ENCODE measurements around the gene RPS6KA2.

RPS6KA2 gene

DNA sequence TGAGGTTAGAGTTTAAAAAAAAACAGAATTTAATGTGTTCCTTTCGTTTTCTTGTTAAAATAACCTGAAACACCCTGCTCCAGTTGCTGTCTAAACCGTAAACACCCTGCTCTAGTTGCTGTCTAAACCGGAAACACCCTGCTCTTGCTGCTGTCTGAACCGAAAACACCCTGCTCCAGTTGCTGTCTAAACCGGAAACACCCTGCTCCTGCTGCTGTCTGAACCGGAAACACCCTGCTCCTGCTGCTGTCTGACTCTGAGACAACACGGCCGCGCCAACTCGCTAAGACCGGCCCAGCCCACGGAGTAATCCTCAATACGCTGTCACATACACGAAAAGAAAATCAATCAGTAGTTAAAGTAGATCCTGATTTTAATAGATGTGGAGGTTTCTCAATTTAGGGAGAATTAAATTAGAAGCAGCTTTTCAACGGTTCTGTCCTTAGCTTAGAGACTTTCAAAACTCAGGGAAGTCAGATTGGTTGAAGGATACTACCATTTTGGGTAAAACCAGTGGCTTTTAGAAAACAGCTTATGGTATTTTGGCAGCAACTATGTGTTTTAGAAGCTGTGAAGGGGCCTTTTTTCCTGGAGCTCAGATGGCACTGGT, 138.9 kb downstream of the RPS6KA2 start:
- DNase-seq (ENCODE audit: low spot score): no peak

DNA sequence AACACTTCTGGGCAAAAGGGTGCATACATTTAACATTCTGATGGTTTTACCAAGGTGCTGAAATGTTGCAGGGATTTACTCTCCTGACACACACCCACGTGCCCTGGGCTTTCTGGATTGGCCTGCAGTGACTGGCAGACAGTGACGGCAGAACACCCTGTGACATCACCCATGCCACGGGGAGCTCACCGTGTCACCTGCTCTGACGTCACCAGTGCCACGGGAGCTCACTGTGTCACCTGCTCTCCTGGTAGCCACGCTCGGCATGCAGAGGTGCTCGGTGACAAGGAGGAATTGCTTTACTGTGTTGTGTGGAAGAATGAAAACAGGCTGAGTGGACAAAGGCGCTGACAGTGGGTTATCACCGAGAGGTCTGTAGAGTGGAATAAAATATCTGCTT, 139.9 kb downstream of the RPS6KA2 start:
- DNase-seq (ENCODE audit: low spot score): no peak

DNA sequence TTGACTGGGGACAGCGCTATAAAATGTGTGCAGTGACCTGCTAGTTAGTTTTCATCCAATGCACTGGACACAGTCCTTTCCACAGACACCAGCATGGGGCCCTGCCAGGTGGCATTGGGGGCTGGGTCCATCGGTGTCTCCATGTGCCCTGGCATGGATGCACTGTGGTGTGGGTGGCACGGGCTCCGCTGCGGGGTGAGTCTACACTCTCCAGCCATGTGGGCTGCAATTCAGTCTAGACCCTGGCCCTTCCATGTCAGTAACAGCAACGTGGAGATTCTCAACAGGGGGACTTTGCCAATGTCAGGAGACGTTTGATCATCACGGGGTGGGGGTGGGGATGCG, 140.5 kb downstream of the RPS6KA2 start:
- DNase-seq (ENCODE audit: low spot score): no peak

DNA sequence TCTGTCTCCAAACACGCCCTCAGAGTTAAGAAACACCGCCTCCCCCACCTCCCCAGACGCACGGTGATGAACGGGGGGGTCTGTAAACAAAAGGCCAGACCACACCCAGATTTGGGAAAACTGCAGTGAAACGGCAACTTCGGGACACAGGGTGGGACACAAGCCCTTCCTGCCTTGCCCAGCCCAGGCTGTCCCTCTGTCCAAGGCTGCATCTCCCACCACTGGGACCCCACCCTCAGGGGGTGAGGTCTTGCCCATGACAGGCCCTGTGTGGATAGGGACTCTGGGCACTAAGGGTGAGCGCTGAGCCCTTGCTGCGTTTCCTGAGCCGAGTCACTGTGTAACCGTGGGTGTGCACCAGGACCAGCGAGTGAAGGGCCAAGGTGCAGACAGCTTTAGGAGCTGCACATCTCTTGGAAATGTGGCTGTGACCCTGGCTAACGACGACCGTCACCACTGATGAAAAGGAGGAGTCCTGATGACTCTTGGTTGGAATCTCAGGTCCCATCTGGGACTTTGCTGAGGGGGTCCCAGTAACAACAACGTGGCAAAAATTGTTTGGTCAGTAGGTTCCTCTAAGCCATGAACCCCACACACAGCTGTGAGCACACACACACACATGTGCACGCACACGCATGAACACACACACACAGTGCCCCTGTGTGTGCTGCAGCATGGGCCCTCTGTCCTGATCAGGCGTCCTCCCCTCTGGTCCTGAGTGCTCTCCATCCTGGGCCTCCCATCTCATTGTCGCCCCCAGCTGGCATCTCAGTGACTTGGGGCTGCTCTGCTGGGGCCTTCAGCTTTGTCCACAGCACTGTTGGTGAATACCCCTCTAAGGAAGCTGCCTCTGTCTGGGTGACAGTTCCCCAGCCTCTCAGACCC, 141.2 kb downstream of the RPS6KA2 start:
- DNase-seq (ENCODE audit: low spot score): no peak

DNA sequence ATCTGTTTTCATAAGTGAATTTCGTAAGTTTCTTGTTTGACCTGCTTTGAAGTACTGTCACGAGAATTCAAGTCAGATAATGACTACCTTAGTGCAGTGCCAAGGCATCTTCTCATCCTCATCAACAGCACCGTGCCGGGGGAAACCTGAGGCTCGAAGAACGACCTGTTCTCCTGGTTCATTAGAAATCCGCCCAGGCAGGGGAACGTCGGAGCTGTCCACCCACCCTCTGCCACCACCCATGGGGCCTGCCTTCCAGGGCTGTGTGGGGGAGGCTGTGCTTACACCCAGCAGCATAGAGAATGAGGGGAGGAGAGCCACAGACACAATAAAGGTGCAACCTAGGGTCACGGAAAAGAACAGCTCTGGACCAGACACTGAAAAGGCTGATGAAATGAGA, 142.2 kb downstream of the RPS6KA2 start:
- no peak for DNase-seq (ENCODE audit: low spot score)

DNA sequence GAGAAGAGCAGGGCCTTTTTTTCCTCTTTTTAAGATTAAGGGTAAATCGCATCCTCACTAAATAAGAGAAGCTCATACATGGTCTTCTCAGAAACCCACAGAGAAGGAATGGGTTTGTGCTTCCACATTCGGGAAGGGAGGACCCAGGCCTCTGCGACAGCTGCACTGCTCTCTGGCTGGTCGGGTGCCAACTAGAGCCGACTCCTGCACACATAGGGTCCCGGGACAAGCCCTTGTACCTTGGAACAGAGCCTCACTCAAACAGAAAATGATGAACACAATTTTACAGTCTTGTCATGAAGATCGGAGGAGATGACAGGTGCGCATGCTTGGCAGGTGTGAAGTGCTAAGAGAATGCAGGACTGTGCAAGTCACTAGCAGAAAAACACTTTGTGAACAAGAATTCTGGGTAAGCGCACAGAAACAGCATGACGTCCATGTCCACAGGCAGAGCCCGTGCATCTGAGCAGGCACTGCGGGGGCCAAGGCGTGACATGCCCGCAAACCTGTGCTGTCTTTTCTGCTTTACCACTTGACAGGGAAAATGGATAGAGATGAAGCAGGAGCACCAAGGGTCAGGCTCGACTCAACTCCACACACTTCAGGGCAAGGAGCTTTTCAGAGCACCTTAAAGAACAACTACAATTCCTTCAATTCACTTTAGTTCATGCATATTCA, 143.3 kb downstream of the RPS6KA2 start:
- no peak for DNase-seq (ENCODE audit: low spot score)

DNA sequence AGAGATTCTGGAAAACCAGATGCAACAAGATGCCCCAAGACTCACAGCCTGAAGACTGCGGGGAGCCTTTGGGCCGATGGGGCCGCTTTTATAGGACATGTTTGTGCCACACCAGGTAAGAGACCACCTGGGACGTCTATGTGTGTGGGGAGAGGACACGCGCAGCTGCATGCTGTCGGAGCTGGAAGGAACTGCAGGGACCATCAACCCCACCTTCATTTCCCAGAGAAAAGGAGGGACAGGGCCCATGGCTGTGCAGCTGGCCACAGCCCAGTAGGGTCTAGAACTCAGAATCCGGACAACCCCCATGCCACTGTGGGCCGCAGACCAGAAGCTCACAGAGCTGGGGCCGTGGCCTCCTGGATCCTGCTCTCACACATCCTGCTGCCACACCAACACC, 144.0 kb downstream of the RPS6KA2 start:
- no peak for DNase-seq (ENCODE audit: low spot score)

DNA sequence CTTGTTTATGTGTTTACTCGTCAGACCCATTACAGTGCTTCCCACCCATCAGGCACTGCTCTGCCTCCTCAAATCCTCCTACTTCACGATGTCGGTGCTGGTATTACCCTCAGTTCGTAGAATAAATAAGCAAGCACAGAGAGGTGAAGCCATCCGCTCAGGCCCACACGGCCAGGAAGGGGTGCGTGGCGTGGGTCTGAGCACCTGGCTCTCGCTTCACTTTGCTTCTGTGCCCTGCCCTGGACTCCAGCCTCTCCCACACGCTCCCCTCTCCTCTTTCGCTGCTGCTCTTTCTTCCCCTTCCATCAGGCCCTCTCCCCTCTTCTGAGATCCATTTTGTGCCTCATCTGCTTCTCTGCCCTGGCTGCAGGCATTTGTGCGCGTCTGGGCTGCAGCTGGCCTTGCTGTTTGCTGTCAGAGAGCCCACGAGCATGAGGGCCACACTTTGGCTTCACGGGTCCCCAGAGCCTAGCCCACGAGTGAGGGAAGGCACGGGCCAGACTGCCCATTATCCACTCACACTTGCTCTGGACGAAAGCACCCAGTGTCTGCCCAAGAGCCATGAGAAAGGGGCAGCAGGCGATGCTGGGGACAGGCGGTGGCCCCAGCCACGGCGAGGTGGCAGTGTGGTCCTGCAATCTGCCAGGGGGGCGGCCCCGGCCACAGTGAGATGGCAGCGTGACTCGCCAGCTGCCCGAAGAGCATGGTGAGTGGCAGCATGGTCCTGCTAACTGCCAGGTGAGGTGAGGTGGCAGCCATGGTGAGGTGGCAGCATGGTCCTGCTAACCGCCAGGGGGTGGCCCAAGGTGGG, 148.1 kb downstream of the RPS6KA2 start:
- DNase-seq (ENCODE audit: low spot score): no peak

DNA sequence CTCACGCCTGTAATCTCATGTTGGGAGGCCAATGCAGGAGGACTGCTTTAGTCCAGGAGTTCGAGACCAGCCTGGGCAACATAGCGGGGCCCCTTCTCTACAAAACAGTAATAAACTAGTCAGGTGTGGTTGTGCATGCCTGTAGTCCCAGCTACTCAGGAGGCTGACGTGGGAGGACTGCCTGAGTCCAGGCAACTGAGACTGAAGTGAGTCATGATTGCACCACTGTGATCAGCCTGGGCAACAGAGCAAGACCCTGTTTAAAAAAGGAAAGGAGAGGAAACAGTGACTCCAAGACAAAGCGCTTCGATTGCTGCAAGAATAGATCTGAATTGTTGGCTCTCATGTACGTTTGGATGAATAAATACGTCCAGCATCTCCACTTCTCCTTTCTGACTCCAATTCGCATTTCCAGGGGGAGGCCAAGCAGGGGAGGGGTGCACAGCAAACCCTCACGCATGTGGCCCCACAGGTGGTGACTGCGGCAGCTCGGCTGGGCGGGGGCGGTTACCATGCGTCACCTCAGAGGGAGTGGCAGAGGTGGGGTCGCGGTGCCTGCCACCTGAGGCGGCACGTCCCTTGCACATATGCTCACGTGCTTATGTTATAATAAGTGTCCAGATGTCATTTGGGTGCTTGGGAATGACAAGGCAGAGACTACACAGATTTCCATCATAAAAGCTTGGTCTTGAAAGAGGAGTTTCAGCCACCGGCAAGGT, 149.2 kb downstream of the RPS6KA2 start:
- DNase-seq (ENCODE audit: low spot score): no peak

DNA sequence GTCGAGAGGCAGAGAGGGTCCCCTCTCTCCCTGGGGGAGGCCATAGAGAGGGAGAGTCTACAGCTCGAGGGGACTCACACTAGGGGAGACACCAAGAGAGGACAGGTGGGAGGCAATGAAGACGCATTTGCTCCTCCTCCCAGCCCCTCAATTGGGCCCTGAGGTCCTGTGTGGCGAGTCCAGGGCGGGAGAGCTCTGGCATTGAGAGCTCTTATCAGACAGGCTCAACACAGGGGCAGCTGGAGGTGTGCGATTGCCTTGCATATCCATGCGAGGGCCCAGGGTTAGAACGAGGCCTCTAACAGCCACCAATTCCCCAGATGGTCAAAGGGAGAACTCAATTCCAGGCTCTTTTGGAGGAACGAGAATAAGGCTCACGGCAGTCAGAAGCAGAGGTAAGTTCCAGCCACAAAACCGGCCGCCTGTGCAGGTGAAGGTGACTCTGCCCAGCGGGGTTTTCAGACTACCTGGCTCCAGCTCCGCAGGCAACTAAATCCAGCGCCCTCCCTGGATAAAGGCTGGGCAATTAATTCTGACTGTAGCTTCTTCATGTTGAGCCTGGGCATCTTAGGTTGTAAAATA, 150.3 kb downstream of the RPS6KA2 start:
- DNase-seq (ENCODE audit: low spot score): peak; percentile 24

DNA sequence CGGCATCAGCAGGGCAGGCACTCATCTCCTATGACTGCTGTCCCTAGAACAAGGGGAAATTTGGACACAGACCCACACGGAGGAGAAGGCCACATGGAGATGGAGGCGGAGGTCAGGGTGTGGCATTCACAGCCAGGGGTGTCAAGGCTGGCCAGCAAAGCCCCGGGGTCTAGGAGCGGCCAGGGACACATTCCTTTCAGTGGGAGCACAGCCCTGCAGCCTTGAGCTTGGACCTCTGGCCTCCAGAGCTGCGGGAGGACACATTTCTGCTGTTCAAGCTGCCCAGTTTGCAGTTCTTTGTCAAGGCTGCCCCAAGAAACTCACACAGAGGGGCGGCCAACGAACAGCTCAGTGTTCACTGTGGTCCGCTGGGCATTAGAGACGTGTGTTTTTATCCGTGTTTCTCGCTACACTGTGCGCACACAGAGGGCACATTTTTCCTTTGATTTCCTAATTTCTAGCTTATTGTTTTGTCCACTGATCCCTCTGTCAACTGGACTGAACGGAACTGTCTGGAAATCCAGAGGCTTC, 150.9 kb downstream of the RPS6KA2 start:
- no peak for DNase-seq (ENCODE audit: low spot score)

DNA sequence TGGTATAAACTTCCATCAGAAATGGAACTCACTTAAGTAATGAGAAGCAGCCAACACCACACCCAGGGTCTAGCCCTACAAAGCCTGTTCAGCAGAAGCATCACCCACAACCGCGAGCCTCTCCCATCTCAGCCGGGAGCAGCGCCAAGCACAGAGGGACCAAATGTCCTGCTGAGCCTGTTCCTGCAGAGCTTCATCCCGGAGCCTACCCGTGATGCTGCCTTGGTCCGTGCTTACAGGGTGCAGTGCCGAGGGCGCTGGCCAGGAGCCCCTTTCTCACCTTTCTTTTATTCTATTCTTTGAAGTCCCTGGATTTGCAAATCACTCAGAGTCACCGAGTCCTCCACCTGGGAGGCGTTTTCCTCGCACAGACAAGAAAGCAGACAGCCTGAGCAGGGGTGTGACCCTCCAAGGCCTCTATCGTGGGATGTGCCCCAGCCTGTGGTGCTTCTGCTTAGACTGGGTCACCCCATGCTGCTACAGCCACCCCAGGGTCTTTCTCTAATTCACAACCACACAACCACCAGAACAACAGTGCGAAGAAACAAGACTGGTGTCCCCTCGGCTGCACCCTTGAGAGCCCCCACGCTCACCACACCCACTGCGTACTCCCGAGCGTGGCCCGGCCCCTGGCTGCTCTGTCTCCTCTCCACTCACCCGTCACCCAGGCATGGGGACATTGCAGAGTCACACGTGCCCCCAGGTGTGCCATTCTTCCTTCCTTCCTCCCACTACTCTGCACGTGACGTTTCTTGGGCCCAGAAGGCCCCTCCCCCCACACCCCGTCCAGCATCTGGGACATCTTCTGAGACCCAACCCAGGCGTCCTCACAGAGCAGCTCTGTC, 152.1 kb downstream of the RPS6KA2 start:
- no peak for DNase-seq (ENCODE audit: low spot score)

DNA sequence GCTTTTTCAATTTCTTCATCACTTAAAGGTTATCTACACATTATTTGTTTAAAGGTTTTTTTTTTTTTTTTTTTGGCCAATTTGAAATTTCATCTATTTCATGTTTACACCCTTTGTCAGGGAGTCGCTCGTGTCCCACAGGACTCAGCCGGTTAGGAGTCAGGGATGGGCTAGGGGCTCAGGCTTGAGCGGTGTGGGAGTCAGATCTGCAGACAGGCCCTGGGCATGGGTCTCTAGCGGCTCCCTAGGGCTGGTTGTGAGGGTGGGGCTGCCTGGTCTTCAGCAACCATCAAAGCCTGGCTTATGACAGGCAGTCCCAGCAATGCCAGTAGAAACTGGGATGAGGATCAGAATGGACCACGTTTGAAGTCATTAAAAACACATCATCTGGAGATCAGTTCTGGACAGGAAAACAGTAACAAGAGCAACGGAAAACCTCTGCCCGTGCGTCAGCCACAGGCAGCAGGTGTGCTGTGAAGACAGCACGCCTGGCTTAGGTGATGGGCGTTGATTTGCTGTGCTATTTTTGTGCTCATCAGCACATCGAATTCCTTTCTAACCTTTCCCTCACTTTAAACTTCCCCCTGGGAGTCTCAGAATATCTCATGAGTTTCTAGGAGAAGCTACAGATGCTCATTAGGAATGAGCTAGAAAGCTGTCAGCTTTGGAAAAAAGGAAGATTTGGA, 153.0 kb downstream of the RPS6KA2 start:
- no peak for DNase-seq (ENCODE audit: low spot score)

DNA sequence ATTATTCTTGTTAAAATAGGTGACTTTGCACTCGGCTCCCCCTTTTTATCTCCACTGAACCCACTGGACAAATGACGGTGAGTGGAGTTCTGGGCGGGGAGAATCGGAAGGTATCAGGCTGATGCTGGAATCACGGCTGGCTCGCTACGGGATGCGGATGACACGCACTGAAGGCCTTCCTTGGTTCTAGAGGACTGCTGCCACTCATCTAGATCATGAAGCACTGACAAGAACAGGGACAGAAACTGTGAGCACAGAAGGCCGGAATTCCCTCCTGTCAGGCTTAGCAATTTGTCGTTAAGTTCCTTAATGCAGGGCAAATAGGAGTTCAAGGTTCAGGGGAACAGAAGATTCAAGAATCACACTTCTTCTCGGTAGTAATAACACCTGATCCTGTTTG, 154.4 kb downstream of the RPS6KA2 start:
- DNase-seq (ENCODE audit: low spot score): no peak

DNA sequence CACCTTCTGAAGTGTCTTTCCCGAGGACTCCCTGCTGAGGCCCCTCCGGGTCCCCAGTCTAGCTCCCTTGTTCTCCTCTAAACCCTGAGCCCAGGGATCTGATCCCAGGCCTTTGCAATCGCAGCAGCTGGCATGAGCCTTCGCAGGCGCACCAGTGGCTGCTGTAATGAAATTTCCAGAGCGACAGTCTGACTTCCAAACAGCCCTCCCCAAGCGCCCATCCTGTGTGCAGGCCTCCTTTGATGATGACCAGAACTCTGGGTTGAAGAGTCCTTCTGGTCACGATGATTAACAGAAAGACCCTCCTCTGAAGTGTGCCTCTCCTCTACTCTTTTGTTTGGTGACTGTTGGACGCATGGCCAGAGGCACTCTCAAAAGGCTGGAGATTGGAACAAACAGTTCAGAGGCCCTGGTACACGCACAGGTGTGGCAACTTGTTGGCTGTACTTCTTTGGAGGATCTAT, 155.2 kb downstream of the RPS6KA2 start:
- DNase-seq (ENCODE audit: low spot score): peak; percentile 92

DNA sequence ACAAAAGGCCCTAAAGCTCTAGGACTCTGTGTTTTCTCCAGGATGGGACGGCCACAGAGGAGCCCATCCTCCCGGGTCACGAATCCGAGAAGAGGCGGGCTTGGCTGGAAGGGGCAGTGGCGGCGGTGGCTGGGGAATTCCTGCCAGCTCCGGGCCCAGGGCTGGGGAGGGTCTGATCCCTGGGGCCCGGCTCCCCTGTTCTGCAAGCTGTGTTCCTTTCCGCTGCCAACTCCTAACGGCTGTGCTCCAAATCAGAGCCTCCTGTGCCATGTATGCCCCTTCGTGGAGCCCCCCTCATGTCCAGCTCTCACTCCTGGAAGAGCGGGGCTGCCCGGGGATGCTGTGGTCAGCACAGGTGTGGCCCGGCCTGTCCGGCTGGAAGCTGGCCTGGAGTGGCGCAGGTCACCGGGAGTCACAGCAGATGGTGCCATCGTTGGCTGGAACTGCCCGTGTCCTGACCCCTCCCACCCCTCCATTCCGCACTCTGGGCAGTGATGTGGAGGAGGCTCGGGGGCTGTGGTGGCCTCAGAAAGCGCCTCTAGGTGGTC, 156.1 kb downstream of the RPS6KA2 start:
- no peak for DNase-seq (ENCODE audit: low spot score)

DNA sequence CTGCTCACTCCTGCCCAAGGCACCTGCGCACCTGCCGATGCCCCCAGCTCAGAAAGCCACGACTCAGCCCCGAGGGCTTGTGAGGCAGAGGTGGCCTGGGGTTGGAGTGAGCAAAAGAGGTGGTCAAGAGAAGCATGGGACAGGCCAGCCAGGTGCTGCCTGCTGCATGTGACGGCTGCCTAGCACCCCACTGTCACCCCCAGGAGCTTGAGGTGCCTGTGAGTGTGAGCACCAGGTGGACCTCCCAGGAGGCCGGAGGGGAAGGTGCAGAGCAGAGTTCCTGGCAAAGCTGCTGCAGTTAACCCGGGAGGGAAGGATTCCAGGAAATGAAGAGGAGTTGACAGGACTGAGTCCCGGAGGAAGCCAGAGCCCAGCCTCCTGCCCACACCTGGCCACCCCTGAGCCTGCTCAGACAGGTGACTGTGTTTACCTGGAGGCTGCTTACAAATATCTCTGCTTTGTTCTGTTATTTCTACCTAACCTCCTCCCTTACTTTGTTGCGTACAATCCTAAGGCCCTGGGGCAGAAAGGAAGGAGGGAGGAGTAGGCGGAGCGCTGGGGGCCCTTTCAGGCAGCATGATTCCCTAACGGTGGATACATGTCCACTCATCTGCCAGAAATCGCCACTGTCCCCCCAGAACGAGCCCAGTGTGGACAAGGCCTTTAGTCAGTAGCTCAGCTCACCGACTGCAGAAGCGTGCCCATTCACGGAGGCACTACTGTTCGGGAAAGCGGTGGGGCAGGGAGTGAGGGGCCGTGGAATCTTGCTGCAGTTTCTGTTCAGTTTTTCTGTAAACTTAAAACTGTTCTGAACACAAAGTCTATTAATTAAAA, 156.8 kb downstream of the RPS6KA2 start:
- no peak for DNase-seq (ENCODE audit: low spot score)

Measured in SK-N-DZ (cell line).